ENCODE data around the gene TMPRSS11D.

GRCh38 chr4:67928546-67928945, 44.7 kb upstream of the TMPRSS11D start:
- TF ChIP-seq CTCF (IDR thresholded peaks at IDR 0.05), result no peak
- no peak for TF ChIP-seq POLR2A (IDR thresholded peaks at IDR 0.05)

All from right lobe of liver (tissue), 4 donors.